Coronary artery (tissue), 2 donors: Measurements from ENCODE around the gene CPD.
"Not testable (repeated sequence)": the region's sequence is repeated elsewhere in the genome, so short reads cannot be mapped to it uniquely, and the experiment has no call there.

Experiments
- DNase-seq: peaks from one replicate; pipeline ENCODE4 v3.0.0-alpha.2; 2017; ENCODE audit warnings: low spot score
- H3K27ac ChIP-seq, 2 donors: fragments of 200-600 bp; sonication (generic); one replicate each; pipeline ENCODE4 v1.5.1; 2016 to 2019
- H3K4me3 ChIP-seq: fragments of 200-600 bp; sonication (generic); 2 replicates; pipeline ENCODE4 v1.5.1; 2016; ENCODE audit warnings: mild to moderate bottlenecking, moderate library complexity
- CTCF ChIP-seq: fragments of 200-600 bp; sonication (generic); IDR thresholded peaks from one replicate; pipeline ENCODE4 v1.5.1; 2019; ENCODE audit warnings: antibody characterized with exemption

Gene CPD

GRCh38 chr17:30395398-30396022, 16.8 kb downstream of the CPD start:
- H3K27ac ChIP-seq, result no peak overlapping the region
- H3K4me3 ChIP-seq, result no peak overlapping the region
- no peak for DNase-seq
- TF ChIP-seq CTCF, result no peak

DNA sequence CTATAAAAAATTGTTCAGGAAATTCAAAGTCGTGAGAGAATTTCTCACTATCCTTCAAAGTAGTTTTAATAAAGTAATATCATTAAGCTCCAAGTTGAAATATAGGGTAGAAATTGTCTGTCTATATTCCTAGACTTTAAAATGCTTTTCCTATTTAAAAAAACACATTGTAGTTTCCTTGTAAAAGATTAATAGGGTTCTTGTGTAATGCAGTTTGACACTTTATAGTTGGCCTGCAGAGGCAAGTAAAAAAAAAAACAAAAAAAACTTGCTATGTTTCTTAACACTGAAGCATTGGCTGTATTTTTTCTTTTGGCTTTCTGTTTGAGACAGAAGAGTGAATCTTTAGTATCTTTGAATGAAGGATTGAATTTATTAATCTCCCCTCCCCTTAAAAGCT, 17.4 kb downstream of the CPD start:
- DNase-seq, result no peak
- TF ChIP-seq CTCF, result no peak
- Histone ChIP-seq H3K27ac (no peak overlapping the region), H3K4me3 (no peak overlapping the region)

- H3K27ac ChIP-seq, result no peak overlapping the region
- TF ChIP-seq CTCF, result no peak
- no peak overlapping the region for H3K4me3 ChIP-seq
- no peak for DNase-seq
These were observed 17.9 kb downstream of the CPD start for GRCh38 chr17:30396612-30397011.

DNA sequence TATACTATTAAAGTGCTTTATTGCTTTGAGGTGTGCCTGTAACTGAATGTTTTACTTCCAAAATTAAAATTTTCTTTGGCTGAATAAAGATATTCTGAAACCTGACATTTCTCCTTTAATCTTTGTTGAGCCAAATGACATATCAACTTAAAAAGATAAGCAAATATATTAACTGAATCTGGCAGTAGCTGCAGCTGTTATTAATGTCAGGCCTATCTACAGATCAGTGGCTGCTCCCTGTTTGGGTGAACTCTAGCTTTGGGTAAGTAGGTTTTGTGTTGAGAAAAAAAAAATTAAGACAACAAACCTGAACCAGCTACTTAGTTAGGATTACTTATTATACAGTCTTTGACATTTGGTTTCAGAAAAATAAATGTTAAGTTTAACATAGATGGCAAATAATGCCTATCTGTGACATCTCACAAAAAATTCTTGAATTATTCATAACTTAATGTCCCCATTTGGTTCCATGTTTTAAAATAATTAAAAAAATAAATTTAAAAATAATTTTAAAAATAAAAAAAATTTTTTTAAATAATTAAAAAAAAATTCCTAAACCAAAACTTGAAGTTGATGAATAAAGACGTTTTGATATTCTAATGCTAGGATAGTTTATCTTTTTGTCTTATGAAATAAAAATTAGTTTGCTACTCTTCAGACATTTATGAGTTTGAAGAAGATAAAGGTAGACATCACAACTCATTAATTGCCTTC, 19.8 kb downstream of the CPD start:
- no peak for TF ChIP-seq CTCF
- Histone ChIP-seq H3K27ac (no peak overlapping the region), H3K4me3 (no peak overlapping the region)
- DNase-seq, result no peak

- Histone ChIP-seq H3K27ac (no peak overlapping the region), H3K4me3 (no peak overlapping the region)
- no peak for TF ChIP-seq CTCF
- no peak for DNase-seq
These were observed 22.4 kb downstream of the CPD start for GRCh38 chr17:30401097-30401496.

DNA sequence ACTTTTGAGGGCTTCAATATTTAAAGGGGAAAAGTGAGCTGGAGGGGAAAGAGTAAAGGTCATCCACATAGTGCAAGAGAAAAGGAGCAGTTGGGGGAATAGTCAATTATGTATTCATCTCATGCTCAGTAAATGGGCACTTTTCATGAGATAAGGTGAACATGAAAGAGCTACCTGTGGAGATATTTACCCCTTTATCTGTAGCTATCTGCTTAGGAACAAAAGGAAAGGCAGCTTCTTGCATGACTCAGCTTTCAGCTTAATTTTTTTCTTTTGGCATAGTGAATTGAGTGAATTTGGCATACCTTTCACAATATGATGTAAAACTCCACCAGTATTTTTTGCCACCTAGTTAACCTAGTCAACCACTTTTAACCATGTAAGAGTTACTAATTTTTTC, 26.4 kb downstream of the CPD start:
- no peak overlapping the region for H3K27ac ChIP-seq
- DNase-seq, result no peak
- no peak overlapping the region for H3K4me3 ChIP-seq
- TF ChIP-seq CTCF, result no peak

DNA sequence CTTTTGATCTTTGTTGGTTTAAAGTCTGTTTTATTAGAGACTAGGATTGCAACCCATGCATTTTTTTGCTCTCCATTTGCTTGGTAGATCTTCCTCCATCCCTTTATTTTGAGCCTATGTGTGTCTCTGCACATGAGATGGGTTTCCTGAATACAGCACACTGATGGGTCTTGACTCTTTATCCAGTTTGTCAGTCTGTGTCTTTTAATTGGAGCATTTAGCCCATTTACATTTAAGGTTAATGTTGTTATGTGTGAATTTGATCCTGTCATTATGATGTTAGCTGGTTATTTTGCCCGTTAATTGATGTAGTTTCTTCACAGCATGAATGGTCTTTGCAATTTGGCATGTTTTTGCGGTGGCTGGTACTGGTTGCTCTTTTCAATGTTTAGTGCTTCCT, 31.9 kb downstream of the CPD start:
- H3K27ac ChIP-seq, H3K4me3 ChIP-seq, DNase-seq: not testable (repeated sequence)

- DNase-seq, H3K4me3 ChIP-seq, H3K27ac ChIP-seq: not testable (repeated sequence)
These were observed 33.3 kb downstream of the CPD start for GRCh38 chr17:30412008-30412496.
